NCI-H345 (cell line): ENCODE data around the gene MRPL32.
"Not testable (repeated sequence)": the region's sequence is repeated elsewhere in the genome, so short reads cannot be mapped to it uniquely, and the experiment has no call there.

Experiments used
- DNase-seq: peaks from one replicate; lab custom pipeline; 2025; lab: John Stamatoyannopoulos, UW

Gene MRPL32

DNA sequence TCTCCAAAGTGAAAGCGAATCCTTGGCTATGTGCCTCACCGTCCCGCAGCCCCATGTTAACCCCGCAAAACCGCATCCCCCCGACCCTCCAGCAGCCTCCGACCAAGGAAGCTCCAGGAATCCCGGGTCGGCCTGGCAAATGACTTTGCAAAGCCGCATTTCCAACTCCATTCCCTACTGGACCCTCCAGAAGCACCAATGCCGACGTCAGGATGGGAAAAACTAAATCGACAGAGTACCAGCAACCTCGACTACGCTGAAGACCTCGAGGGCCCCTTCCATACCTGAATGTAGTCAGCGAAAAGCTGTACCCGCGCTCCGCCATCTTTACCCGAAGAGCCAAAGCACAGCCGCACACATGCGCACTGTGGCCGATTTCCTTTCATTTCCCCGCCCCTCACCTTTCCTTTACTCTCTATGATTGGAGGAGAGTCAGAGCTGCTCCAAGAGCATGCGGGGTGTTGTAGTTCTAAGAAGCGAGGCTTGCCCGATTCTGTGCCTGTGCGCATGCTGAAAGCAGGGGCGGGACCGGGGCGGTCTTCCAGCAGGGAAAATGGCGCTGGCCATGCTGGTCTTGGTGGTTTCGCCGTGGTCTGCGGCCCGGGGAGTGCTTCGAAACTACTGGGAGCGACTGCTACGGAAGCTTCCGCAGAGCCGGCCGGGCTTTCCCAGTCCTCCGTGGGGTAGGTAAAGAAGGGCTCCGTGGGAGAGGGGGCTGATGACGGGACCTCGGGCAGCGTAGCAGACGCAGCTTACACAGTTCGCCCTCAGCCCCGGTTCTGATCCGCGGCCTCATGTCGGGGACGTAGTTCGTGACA, at the start of gene MRPL32, which contains the start of gene PSMA2:
MRPL32 (plus strand) TSS at position 543 of the 818 bp plus-strand sequence; CDS start at position 554, 11 bp downstream.
PSMA2 (minus strand) TSS at position 341 of the 818 bp plus-strand sequence; CDS start at position 325, 16 bp downstream.
- DNase-seq: peak; percentile 98

- DNase-seq: peak; percentile 57
Measured at GRCh38 chr7:42883950-42884349, 48.2 kb upstream of the MRPL32 start.

DNA sequence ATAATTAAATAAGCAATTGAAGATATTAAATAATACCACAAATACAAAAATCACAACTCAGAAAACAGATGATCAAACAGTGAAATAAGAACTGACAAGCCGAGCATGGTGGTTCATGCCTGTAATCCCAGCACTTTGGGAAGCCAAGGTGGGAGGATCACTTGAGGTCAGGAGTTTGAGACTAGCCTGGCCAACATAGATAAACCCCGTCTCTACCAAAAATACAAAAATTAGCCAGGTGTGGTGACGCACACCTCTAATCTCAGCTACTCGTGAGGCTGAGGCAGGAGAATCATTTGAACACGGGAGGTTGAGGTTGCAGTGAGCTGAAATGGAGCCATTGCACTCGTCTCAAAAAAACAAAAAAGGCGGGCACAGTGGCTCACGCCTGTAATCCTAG, 47.0 kb upstream of the MRPL32 start:
- not testable (repeated sequence) for DNase-seq

GRCh38 chr7:42886129-42886528, 46.0 kb upstream of the MRPL32 start:
- no peak for DNase-seq

DNA sequence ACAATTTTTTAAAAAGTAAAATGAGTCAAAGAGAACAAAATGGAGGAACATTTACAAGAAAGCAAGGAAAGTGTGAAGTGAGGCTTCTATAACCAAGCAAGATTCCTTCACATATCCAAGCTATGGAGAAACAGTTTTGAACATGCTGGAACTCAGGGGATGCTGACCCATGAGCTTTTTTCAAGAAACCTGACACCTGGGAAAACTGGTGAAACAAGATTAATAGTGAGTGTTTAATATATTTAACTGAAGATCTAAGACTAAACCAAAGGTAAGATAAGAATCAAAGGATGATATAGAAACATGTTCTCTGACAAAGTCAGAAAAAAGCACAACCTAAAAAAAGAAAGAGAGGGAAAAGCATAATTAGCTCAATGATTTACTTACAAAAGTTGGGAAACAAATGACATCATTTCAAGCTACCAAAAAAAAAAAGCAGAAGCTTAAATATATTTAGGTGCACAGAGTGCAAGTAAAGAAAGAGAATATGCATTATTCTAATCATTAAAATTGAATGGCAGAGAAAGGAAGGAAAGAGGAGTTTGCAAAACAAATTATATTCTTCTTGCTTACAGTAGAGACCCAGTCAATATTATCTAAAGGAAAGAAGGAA, 45.2 kb upstream of the MRPL32 start:
- no peak for DNase-seq

- DNase-seq: peak; percentile 85
Measured at GRCh38 chr7:42893346-42894240, 38.6 kb upstream of the MRPL32 start.

GRCh38 chr7:42900842-42901241, 31.3 kb upstream of the MRPL32 start:
- DNase-seq: no peak

- no peak for DNase-seq
Measured at GRCh38 chr7:42902331-42902730, 29.8 kb upstream of the MRPL32 start.

- no peak for DNase-seq
Measured at GRCh38 chr7:42906181-42906580, 26.0 kb upstream of the MRPL32 start.

DNA sequence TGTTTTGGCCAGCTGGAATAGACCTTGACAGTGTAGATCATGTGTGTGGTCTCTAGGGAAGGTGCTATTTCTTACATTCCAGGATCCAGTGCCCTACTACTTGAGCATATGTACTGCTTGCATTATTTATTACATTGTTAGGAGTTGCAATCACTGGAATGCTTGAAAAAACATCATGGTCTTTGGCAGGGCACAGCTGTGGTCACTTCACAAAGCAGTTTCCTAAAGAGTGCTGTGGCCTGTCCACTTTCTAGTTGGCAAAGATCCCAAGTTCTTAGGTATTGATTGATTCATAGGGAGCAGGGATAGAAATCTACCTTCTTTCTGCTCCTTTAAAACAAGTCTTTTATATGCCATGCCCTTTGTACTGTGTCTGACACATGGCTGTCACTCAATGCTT, 24.9 kb upstream of the MRPL32 start:
- no peak for DNase-seq

DNA sequence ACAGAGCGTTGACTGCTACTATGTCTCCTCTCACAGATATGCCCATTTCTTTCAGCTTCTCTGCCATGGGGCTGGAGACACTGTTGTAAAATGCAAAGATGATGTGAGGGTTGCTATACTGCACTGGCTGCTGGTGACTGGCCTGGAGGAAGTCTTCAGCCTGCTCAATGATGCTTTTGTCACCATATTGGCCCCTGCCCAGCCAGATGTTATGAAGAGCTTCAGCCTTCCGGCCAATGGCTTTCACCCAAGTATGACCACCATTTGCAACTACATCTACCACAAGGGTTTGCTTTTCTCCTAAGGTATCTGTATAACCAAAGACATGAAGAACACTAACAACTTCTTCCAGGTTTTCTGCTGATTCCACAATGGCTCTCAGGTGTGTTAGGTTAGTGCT, 21.9 kb upstream of the MRPL32 start:
- DNase-seq: no peak

DNA sequence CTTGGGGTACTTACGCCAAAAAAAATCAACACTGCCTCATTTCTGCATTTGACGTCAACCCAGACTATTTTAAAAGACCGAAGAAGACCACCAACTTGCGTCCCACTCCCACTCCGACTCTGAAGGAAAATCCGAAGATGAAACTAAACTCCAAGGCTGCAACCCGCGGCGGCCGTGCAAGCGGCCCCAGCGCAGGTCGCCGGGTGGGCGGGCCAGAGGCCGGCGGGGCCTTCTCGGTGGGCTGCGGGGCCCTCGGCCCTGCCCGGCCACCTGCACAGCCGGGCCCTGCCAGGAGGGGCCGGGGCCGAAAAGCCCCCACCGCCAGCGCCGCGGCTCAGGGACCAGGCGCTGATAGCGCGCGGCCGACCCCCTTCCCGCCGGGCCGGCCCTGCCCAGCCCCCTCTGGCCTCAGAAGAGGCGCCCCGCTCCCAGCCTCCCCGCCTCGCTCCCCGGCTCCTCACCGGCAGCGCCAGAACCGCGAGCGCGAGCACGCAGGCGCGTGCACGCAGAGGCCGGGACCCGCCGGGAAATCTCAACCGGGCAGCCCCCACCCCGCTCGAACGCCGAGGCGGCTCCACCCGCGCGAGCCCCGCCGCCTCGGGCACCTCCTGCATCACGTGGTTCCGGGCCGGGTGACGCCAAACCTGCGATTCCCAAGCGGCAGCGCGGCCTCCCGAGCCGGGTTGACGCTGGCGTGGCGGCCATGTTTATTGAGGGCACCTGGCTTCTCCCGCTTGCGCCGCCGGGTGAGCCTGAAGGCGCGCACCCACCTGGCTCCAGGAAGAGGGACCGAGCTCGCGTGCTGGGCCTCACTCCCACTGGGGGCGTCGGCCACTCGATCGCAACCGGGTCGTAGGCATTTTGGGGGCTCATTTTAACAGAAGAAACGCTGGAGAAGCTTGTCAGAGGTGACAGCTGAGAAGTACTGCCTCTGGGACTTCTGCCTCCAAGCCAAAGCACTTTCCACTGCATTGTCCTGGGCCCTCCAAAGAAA, 20.4 kb upstream of the MRPL32 start, which contains the start of gene C7orf25:
C7orf25 (minus strand) TSS at position 617 of the 994 bp plus-strand sequence. CDS start 1,170 bp downstream, outside the sequence.
- peak; percentile 97 for DNase-seq

DNA sequence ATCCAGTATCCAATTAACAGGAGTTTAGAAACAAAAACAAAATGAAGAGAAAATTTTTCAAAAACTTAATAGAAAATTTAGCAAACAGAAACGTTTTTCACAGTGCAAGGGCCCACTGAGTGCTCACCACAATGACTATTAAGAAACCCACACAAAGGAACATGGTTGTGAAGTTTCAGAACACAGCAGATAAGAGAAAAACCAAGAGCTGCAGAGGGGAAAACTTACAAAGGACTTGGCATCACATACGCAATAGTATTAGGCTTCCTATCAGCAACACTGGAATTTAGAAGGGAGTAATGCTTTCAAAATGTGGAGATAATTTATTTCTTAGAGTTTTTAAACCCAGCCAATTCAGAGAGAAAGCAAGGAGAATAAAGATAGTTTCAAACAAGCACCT, 18.6 kb upstream of the MRPL32 start:
- no peak for DNase-seq

DNA sequence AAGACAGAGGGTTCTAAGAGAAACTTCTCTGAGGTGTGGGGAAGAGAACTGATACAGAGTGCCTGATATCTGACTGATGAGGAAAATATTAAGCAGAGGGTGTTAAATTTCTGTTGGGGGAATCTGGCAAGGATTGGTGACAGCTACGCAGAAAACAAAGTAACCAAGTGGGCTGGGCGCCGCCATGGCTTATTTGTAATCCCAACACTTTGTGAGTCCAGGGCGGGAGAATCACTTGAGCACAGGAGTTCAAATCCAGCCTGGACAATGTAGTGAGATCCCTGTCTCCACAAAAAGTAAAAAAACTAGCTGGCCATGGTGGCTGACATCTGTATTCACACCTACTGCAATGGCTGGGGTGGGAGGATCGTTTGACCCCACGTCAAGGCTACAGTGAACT, 18.2 kb upstream of the MRPL32 start:
- DNase-seq: no peak

GRCh38 chr7:42914421-42915045, 17.6 kb upstream of the MRPL32 start:
- no peak for DNase-seq

- DNase-seq: no peak
Measured at GRCh38 chr7:42915356-42915755, 16.8 kb upstream of the MRPL32 start.

DNA sequence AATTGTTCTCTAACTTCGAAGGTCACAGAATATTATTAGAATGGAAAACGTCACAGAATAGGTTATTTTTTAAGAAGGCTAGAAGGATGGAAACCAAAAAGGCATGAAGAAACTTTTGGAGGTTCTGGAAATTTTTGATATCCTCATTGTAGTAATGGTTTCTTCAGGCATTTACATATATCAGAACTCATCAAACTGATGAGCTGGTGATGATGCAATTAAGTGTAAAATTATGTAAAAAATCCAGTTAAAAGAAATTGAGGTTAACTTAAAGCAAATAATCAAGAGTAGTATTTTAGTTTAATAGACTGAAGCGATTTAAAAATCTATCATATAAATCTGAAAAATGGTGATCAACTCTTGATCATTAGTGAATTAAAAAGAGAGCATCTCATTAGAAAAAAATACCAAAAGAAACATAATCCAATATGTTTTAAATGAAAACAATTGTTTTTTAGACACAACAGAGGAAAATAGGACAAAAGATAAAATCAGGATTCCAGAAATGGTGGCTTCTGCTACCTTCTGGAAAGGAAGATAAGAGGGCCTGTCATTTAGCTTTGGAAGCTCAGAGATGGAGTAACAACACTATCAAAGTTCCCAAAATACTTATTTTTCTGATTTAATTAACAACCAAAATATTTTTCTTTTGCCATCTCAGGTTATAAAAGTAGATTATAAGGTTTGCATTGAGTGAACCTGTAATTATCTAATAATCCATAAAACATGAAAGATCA, 10.0 kb upstream of the MRPL32 start:
- DNase-seq: no peak

- no peak for DNase-seq
Measured at GRCh38 chr7:42924223-42924838, 7.8 kb upstream of the MRPL32 start.

DNA sequence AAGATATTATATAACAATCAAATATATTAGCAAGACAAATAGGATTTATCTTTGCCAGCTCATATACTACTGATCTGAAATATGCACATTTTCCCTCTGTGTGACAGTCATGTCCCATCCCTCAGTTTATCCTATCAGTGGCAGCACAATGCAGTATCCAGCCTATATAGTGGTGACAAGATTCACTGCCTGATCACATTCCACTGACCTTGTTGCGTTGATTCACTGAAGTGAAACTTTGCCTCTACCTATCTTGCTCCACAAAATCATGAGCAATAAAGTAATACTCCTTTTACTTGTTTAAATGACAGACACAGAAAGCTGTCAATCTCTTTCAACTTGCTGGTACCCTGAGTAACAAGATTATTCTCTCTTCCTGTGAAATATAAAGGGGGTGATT, 6.5 kb upstream of the MRPL32 start:
- no peak for DNase-seq
